ENCODE measurements around the gene RGS9. TPM values are rescaled to one million over a fixed set of nuclear protein-coding genes. Genes with fewer than 3 reads are reported as not detected.

RGS9 gene
- total and polyA plus RNA-seq, 2 of the 13 experiments (the other 11 are each of a cell fraction or from before 2014, with no cell fraction given) = 0.44 to 0.74 TPM

DNA sequence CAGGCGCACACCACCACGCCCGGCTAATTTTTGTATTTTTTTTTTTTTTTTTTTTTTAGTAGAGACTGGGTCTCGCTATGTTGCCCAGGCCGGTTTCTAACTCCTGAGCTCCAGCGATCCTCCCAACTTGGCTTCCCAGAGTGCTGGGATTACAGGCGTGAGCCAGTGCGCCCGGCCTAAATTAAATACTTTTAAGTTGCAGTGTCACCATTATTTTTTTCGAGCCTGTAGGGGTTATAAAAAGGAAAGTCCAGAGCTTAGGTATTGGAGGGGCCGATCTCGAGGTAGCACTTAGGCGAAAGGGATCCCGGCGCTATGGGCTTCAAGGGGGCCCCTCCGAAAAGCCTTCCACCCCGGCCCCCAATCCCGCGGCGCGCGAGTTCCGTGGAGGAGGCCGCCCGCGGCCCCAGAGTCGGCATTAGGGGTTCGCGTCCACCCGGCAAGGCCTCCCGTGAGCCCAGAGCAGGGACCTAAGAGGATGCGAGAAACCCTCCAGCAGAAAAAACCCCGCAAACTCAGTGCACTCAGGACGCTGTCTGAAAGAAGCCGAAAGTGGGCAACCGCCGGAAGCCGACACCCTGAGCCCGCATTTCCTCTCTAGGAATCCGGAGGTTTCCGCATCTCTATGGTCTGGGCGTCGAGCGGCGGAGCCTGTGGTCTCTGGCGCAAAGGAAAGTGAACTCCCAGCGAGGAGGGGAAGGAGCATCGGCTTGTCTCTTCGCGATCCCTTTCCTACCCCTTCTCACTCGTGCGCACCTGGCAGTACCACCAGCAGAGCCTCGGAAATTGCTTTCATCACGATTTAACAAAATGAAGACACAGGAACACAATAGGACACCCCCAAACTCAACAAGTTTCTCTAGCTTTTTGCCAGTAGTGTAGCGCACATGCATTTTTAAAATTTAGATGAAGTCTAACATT is 14.1 kb upstream of the RGS9 start (continued):
- TF ChIP-seq, protein P1, sequence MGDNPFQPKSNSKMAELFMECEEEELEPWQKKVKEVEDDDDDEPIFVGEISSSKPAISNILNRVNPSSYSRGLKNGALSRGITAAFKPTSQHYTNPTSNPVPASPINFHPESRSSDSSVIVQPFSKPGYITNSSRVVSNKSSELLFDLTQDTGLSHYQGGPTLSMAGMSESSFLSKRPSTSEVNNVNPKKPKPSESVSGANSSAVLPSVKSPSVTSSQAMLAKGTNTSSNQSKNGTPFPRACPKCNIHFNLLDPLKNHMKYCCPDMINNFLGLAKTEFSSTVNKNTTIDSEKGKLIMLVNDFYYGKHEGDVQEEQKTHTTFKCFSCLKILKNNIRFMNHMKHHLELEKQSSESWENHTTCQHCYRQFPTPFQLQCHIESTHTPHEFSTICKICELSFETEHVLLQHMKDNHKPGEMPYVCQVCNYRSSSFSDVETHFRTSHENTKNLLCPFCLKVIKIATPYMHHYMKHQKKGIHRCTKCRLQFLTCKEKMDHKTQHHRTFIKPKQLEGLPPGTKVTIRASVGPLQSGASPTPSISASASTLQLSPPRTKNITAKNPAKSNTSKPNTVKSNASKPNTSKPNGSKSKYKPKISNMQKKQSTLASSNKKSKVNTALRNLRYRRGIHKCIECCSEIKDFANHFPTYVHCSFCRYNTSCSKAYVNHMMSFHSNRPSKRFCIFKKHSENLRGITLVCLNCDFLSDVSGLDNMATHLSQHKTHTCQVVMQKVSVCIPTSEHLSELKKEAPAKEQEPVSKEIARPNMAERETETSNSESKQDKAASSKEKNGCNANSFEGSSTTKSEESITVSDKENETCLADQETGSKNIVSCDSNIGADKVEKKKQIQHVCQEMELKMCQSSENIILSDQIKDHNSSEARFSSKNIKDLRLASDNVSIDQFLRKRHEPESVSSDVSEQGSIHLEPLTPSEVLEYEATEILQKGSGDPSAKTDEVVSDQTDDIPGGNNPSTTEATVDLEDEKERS (CRISPR knock-in tag; IDR thresholded peaks at IDR 0.05) = peak; percentile 73
- peak; percentile 59 for TF ChIP-seq YY1 (IDR thresholded peaks at IDR 0.05; ENCODE audit: insufficient read depth, insufficient replicate concordance, low read depth, low read length)
- peak; percentile 65; the same call in 1 of the 2 replicates for TF ChIP-seq SRY (CRISPR knock-in tag; IDR thresholded peaks at IDR 0.05)
- peak; percentile 93 for TF ChIP-seq KAT8 (CRISPR knock-in tag; IDR thresholded peaks at IDR 0.05)
- TF ChIP-seq POGK (CRISPR knock-in tag; conservative IDR thresholded peaks at IDR 0.05) = 0 out of 2 replicates have a peak, but pooled peaks have one; percentile 25
- no peak for TF ChIP-seq PCBP2 (optimal IDR thresholded peaks at IDR 0.05; ENCODE audit: low read depth, low read length, poor library complexity, severe bottlenecking)
- no peak for TF ChIP-seq PRDM15 (CRISPR knock-in tag; IDR thresholded peaks at IDR 0.05)
- TF ChIP-seq SOX6 (IDR thresholded peaks at IDR 0.05) = no peak
- TF ChIP-seq SOX6 (CRISPR knock-in tag; IDR thresholded peaks at IDR 0.05) = 0 out of 2 replicates have a peak, but pooled peaks have one; percentile 42
- 0 out of 2 replicates have a peak, but pooled peaks have one; percentile 20 for TF ChIP-seq ZBTB10 (CRISPR knock-in tag; IDR thresholded peaks at IDR 0.05; ENCODE audit: borderline replicate concordance)
- TF ChIP-seq GATAD1 (CRISPR knock-in tag; IDR thresholded peaks at IDR 0.05) = peak; percentile 87
- TF ChIP-seq LCORL (IDR thresholded peaks at IDR 0.05) = 0 out of 2 replicates have a peak, but pooled peaks have one; percentile 26
- 0 out of 2 replicates have a peak, but pooled peaks have one; percentile 55 for TF ChIP-seq LCORL (CRISPR knock-in tag; IDR thresholded peaks at IDR 0.05)

Data from HepG2 (cell line).